Measurements from ENCODE around the gene CDC14A. TPM values are rescaled to one million over a fixed set of nuclear protein-coding genes. Genes with fewer than 3 reads are reported as not detected.

The CDC14A gene
- total and polyA plus RNA-seq, 2 experiments from 2014 or later: 7.3 to 14.5 TPM

DNA sequence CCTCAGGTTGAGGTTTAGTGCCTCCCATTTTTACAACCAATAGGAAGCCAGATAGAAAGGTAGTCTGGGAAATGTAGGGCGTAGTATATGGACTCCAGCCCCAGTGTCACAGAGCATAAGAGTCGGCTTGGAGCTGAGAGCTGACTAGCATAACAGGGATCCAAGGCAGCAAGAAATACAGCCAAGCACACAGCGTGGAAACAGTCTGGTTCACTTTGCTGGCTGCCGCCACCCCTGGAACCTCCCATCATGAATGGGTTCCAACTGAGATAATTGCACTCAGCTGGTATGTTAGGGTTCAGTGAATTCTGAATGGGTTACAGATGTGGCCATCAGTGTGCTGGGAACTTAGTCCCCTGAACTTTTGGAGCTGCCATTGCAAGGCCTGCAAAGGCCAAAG lies 108.9 kb downstream of the CDC14A start:
- Histone ChIP-seq H3K27ac (no peak overlapping the region), H3K9me2 (replicated peaks; ENCODE audit: insufficient read depth) (no peaks in the 10 kb centered on the region), H3K36me3 (replicated peaks; ENCODE audit: insufficient read depth, low read depth) (no peaks in the 10 kb centered on the region), H4K20me1 (ENCODE audit: insufficient read depth, poor library complexity, severe bottlenecking) (no peaks in the 10 kb centered on the region), H3K4me1 (ENCODE audit: insufficient read depth) (no peaks in the 10 kb centered on the region), H3K9me3 (ENCODE audit: low read depth) (no peaks in the 10 kb centered on the region), H3K27me3 (no peaks in the 10 kb centered on the region), H2AFZ (no peak overlapping the region), H3K79me2 (no peaks in the 10 kb centered on the region), H3K4me3 (no peak overlapping the region), H3K4me2 (no peak overlapping the region)
- 83% methylated on average over 4 of the region's 4 CpGs for WGBS (ENCODE audit: low lambda C conversion rate, missing lambda C conversion rate)
- DNase-seq (ENCODE audit: low spot score): no peak
- TF ChIP-seq EZH2 (IDR thresholded peaks at IDR 0.05; ENCODE audit: borderline replicate concordance) (no peak), EZH2phosphoT487 (IDR thresholded peaks at IDR 0.05; ENCODE audit: low read depth, severe bottlenecking, unreplicated experiment) (no peak), CTCF (IDR thresholded peaks at IDR 0.05; ENCODE audit: poor library complexity) (no peak)

GRCh38 chr1:100462326-100463025 lies 110.2 kb downstream of the CDC14A start:
- Histone ChIP-seq H3K9me2 (replicated peaks; ENCODE audit: insufficient read depth) (no peaks in the 10 kb centered on the region), H3K36me3 (replicated peaks; ENCODE audit: insufficient read depth, low read depth) (no peaks in the 10 kb centered on the region), H3K4me1 (ENCODE audit: insufficient read depth) (no peaks in the 10 kb centered on the region), H4K20me1 (ENCODE audit: insufficient read depth, poor library complexity, severe bottlenecking) (no peaks in the 10 kb centered on the region), H3K9me3 (ENCODE audit: low read depth) (no peaks in the 10 kb centered on the region), H3K4me2 (no peak overlapping the region), H3K4me3 (no peak overlapping the region), H2AFZ (no peak overlapping the region), H3K27ac (no peak overlapping the region), H3K79me2 (no peaks in the 10 kb centered on the region), H3K27me3 (no peaks in the 10 kb centered on the region)
- no peak for DNase-seq (ENCODE audit: low spot score)
- TF ChIP-seq EZH2 (IDR thresholded peaks at IDR 0.05; ENCODE audit: borderline replicate concordance) (no peak), EZH2phosphoT487 (IDR thresholded peaks at IDR 0.05; ENCODE audit: low read depth, severe bottlenecking, unreplicated experiment) (no peak)
- 79% methylated on average over 13 of the region's 13 CpGs for WGBS (ENCODE audit: low lambda C conversion rate, missing lambda C conversion rate)

DNA sequence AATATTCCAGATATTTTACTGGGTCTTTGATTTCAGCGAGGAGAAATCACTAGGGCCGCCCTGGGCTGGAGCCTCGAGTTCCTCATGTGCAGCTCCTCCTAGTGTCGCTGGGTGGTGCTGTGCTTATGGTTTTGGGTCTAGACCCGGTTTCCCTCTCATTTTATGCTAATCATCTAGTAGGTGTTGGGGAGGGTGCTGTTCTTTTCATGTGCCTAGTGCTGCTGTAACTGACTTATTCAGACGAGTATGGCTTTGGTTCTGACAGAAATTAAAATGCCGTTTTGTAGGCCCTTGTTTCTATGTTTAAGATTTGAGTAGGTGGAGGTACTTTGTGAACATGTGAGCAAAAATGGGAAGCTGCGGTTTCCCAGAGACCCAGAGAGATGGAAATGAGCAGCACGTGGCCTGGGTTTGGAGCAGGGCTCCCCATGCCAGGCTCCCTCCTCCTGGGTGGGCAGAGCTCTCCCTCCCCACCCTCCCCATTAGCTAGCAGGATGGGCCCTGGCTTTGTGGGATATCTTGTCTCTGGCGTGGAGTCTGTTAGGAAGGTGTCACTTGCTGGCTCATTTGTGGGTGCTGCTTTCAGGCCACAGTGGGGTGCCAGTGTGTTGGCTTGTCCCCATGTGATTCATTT lies 111.6 kb downstream of the CDC14A start:
- Histone ChIP-seq H3K9me3 (ENCODE audit: low read depth) (no peaks in the 10 kb centered on the region), H3K79me2 (no peaks in the 10 kb centered on the region), H3K4me1 (ENCODE audit: insufficient read depth) (no peaks in the 10 kb centered on the region), H3K9me2 (replicated peaks; ENCODE audit: insufficient read depth) (no peaks in the 10 kb centered on the region), H2AFZ (no peak overlapping the region), H3K4me2 (no peak overlapping the region), H3K27ac (no peak overlapping the region), H3K4me3 (no peak overlapping the region), H4K20me1 (ENCODE audit: insufficient read depth, poor library complexity, severe bottlenecking) (no peaks in the 10 kb centered on the region), H3K27me3 (no peaks in the 10 kb centered on the region), H3K36me3 (replicated peaks; ENCODE audit: insufficient read depth, low read depth) (no peaks in the 10 kb centered on the region)
- TF ChIP-seq CTCF (IDR thresholded peaks at IDR 0.05; ENCODE audit: poor library complexity) (peak; percentile 82), EZH2 (IDR thresholded peaks at IDR 0.05; ENCODE audit: borderline replicate concordance) (no peak), EZH2phosphoT487 (IDR thresholded peaks at IDR 0.05; ENCODE audit: low read depth, severe bottlenecking, unreplicated experiment) (no peak)
- peak; percentile 80 for DNase-seq (ENCODE audit: low spot score)
- WGBS (ENCODE audit: low lambda C conversion rate, missing lambda C conversion rate): 45% methylated on average over 10 of the region's 10 CpGs

DNA sequence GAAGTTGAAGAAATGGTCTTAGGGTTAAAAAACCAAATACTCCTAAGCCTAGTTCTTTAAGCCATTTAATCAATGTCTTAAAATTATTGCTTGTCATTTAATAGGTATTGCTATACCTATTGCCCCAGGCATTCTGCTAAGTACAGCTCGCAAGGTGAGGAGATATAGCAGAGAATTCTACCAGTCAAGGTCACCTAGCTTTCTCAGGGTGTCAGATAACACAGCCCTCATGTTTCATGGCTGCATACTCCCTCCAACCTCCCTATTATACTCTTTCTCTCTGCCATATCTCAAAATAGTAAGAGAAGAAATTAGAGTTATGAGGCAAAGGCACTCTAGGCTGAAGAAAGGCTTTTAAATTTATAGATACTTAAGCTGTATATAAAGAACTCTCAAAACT lies 117.3 kb downstream of the CDC14A start:
- Histone ChIP-seq H2AFZ (no peak overlapping the region), H3K79me2 (no peaks in the 10 kb centered on the region), H4K20me1 (ENCODE audit: insufficient read depth, poor library complexity, severe bottlenecking) (no peaks in the 10 kb centered on the region), H3K27ac (no peak overlapping the region), H3K36me3 (replicated peaks; ENCODE audit: insufficient read depth, low read depth) (no peaks in the 10 kb centered on the region), H3K9me2 (replicated peaks; ENCODE audit: insufficient read depth) (no peaks in the 10 kb centered on the region), H3K4me3 (no peak overlapping the region), H3K4me2 (no peak overlapping the region), H3K4me1 (ENCODE audit: insufficient read depth) (no peaks in the 10 kb centered on the region), H3K9me3 (ENCODE audit: low read depth) (no peaks in the 10 kb centered on the region), H3K27me3 (no peaks in the 10 kb centered on the region)
- TF ChIP-seq EZH2phosphoT487 (IDR thresholded peaks at IDR 0.05; ENCODE audit: low read depth, severe bottlenecking, unreplicated experiment): no peak
- no peak for TF ChIP-seq EZH2 (IDR thresholded peaks at IDR 0.05; ENCODE audit: borderline replicate concordance)
- TF ChIP-seq CTCF (IDR thresholded peaks at IDR 0.05; ENCODE audit: poor library complexity): no peak
- WGBS (ENCODE audit: low lambda C conversion rate, missing lambda C conversion rate): 70% methylated on average over 1 of the region's 1 CpG
- no peak for DNase-seq (ENCODE audit: low spot score)

Data from hepatocyte (in vitro differentiated cells).